ENCODE results near the gene COL6A6.

DNA sequence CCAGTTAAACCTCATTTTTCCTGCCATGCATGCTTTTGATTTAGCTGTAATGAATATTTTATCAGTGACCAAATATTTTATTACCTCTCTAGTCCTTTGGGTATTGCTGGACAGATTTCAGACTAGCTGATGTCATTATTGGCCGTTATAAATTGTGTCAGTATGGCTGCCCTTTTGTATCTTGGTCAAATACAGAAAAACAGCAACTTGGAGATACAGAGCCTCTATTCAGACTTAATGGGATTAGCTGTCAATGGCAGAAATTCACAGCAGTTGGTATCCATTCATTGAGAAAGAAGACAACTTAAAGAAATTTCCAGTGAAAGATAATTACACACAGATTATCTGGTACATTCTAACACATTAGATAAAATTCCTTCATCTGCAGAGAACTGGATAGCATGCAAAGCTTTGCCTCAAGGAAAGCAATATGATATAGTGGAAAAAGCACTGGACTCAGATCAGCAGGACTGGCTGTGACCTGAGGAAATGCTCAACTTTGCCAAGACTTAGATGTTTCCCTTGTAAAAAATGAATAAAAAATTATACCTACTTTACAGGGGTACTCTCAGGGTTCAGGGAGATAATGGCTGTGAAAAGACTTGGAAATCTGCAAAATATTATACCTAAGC is 20.8 kb downstream of the COL6A6 start:
- TF ChIP-seq CTCF (IDR thresholded peaks at IDR 0.05) (no peak), EZH2 (IDR thresholded peaks at IDR 0.05; ENCODE audit: borderline replicate concordance, insufficient read depth, low read depth, low read length, poor library complexity, severe bottlenecking) (no peak)

Data from B cell (primary cell).